SK-N-SH treated with all-trans-retinoic acid at 6 μM for 48 hours (cell line): Measurements from ENCODE around the gene KRTAP5-10.

ENCODE experiments used
- ARNTL ChIP-seq: fragments of 450-650 bp; formaldehyde crosslinking; IDR thresholded peaks from 2 replicates; pipeline ENCODE4 v1.5.0; 2020; ENCODE audit warnings: low read depth, mild to moderate bottlenecking, moderate library complexity, borderline replicate concordance
- CREB5 ChIP-seq: fragments of 250-450 bp; sonication (Bioruptor Pico); IDR thresholded peaks from 2 replicates; pipeline ENCODE4 v1.5.1; 2020; ENCODE audit warnings: low read depth, mild to moderate bottlenecking, moderate library complexity
- CSDC2 ChIP-seq: fragments of 250-450 bp; sonication (Bioruptor Pico); IDR thresholded peaks from 2 replicates; pipeline ENCODE4 v1.5.0; 2020; ENCODE audit warnings: mild to moderate bottlenecking, moderate library complexity
- ESRRG ChIP-seq: fragments of 250-450 bp; sonication (Bioruptor Pico); IDR thresholded peaks from 2 replicates; pipeline ENCODE4 v1.6.1; 2021; ENCODE audit warnings: mild to moderate bottlenecking
- OSR1 ChIP-seq: fragments of 250-450 bp; sonication (Bioruptor Pico); IDR thresholded peaks from 2 replicates; pipeline ENCODE4 v1.8.0; 2022; ENCODE audit warnings: moderate library complexity, mild to moderate bottlenecking, inconsistent platforms
- PPARA ChIP-seq: fragments of 250-450 bp; sonication (Bioruptor Pico); IDR thresholded peaks from 2 replicates; pipeline ENCODE4 v1.5.0; 2020; ENCODE audit warnings: mild to moderate bottlenecking, borderline replicate concordance
- SNAI2 ChIP-seq: fragments of 250-450 bp; sonication (Bioruptor Pico); IDR thresholded peaks from 2 replicates; pipeline ENCODE4 v1.5.0; 2020; ENCODE audit warnings: mild to moderate bottlenecking, moderate library complexity
- TCF4 ChIP-seq: fragments of 250-450 bp; sonication (Bioruptor Pico); IDR thresholded peaks from 2 replicates; pipeline ENCODE4 v1.8.0; 2021; ENCODE audit warnings: mild to moderate bottlenecking, moderate library complexity, borderline replicate concordance
- ZC3H10 ChIP-seq: fragments of 250-450 bp; sonication (Bioruptor Pico); IDR thresholded peaks from 2 replicates; pipeline ENCODE4 v1.5.1; 2021; ENCODE audit warnings: mild to moderate bottlenecking, moderate library complexity
- ZFP3 ChIP-seq: fragments of 250-450 bp; sonication (Bioruptor Pico); IDR thresholded peaks from 2 replicates; pipeline ENCODE4 v1.5.0; 2020; ENCODE audit warnings: mild to moderate bottlenecking, moderate library complexity
- ZFP30 ChIP-seq: fragments of 450-650 bp; formaldehyde crosslinking; IDR thresholded peaks from 2 replicates; pipeline ENCODE4 v1.5.0; 2022; ENCODE audit warnings: mild to moderate bottlenecking, moderate library complexity
- ZNF565 ChIP-seq: fragments of 450-650 bp; formaldehyde crosslinking; conservative IDR thresholded peaks from 2 replicates; pipeline ENCODE4 v1.5.0; 2020; ENCODE audit warnings: low read depth, mild to moderate bottlenecking, moderate library complexity

GRCh38 chr11:71545405-71545966 lies 19.9 kb upstream of the KRTAP5-10 start:
- TF ChIP-seq TCF4 (CRISPR knock-in tag) (no peak), ARNTL (CRISPR knock-in tag) (no peak), ESRRG (CRISPR knock-in tag) (no peak), CREB5 (CRISPR knock-in tag) (no peak), ZFP30 (CRISPR knock-in tag) (no peak), ZFP3 (CRISPR knock-in tag) (no peak), SNAI2 (CRISPR knock-in tag) (no peak), ZC3H10 (CRISPR knock-in tag) (no peak), CSDC2 (CRISPR knock-in tag) (no peak), PPARA (CRISPR knock-in tag) (no peak), ZNF565 (CRISPR knock-in tag) (no peak), OSR1 (CRISPR knock-in tag) (no peak)
